ENCODE data around the gene SCGB2A2.

- no peak for TF ChIP-seq YY1 (IDR thresholded peaks at IDR 0.05; ENCODE audit: insufficient read depth, insufficient read length)
- no peak for TF ChIP-seq ZNF274 (IDR thresholded peaks at IDR 0.05; ENCODE audit: low read depth, low read length)
Observed at GRCh38 chr11:62267050-62267449, 2.9 kb upstream of the SCGB2A2 start.
